RPMI8226 (cell line): Measurements from ENCODE around the gene PTGER4.
"Not testable (repeated sequence)": the region's sequence is repeated elsewhere in the genome, so short reads cannot be mapped to it uniquely, and the experiment has no call there.

Experiments
- DNase-seq: peaks from one replicate; pipeline ENCODE4 v3.0.0-alpha.2; 2015

The PTGER4 gene

GRCh38 chr5:40679913-40680681 lies at the start of gene PTGER4:
TSS of gene PTGER4 (plus strand) at chr5:40679915. CDS start at chr5:40680994, 1,079 bp downstream.
- DNase-seq, result no peak

GRCh38 chr5:40630126-40630525 lies 49.6 kb upstream of the PTGER4 start:
- no peak for DNase-seq

GRCh38 chr5:40631236-40631635 lies 48.5 kb upstream of the PTGER4 start:
- DNase-seq, result no peak

- no peak for DNase-seq
Observed at GRCh38 chr5:40634154-40634553, 45.6 kb upstream of the PTGER4 start.

GRCh38 chr5:40634593-40634992 lies 45.1 kb upstream of the PTGER4 start:
- DNase-seq, result no peak

- DNase-seq, result not testable (repeated sequence)
Observed at GRCh38 chr5:40639531-40639930, 40.2 kb upstream of the PTGER4 start.

- DNase-seq, result no peak
Observed at GRCh38 chr5:40646266-40646665, 33.4 kb upstream of the PTGER4 start.

- DNase-seq, result no peak
Observed at GRCh38 chr5:40648150-40648549, 31.6 kb upstream of the PTGER4 start.

- no peak for DNase-seq
Observed at GRCh38 chr5:40649463-40650030, 30.2 kb upstream of the PTGER4 start.

GRCh38 chr5:40651201-40651600 lies 28.5 kb upstream of the PTGER4 start:
- DNase-seq, result no peak

- DNase-seq, result no peak
Observed at GRCh38 chr5:40652441-40653220, 27.1 kb upstream of the PTGER4 start.

- no peak for DNase-seq
Observed at GRCh38 chr5:40653221-40654022, 26.3 kb upstream of the PTGER4 start.

GRCh38 chr5:40654377-40654991 lies 25.2 kb upstream of the PTGER4 start:
- no peak for DNase-seq

GRCh38 chr5:40655138-40655537 lies 24.6 kb upstream of the PTGER4 start:
- no peak for DNase-seq

GRCh38 chr5:40656091-40656490 lies 23.6 kb upstream of the PTGER4 start:
- not testable (repeated sequence) for DNase-seq

GRCh38 chr5:40656766-40657165 lies 22.9 kb upstream of the PTGER4 start:
- no peak for DNase-seq

- DNase-seq, result no peak
Observed at GRCh38 chr5:40660751-40661150, 19.0 kb upstream of the PTGER4 start.

GRCh38 chr5:40665635-40666298 lies 13.9 kb upstream of the PTGER4 start:
- no peak for DNase-seq

GRCh38 chr5:40666657-40667056 lies 13.1 kb upstream of the PTGER4 start:
- DNase-seq, result no peak

GRCh38 chr5:40667161-40667663 lies 12.5 kb upstream of the PTGER4 start:
- no peak for DNase-seq

GRCh38 chr5:40669606-40670390 lies 9.9 kb upstream of the PTGER4 start:
- DNase-seq, result no peak
